MG63 (cell line): ENCODE data around the gene SYNE2. TPM values are rescaled to one million over a fixed set of nuclear protein-coding genes. Genes with fewer than 3 reads are reported as not detected.
A peak's percentile ranks its signal among the peaks of the same experiment; 100 is the strongest.
"Not testable (repeated sequence)": the region's sequence is repeated elsewhere in the genome, so short reads cannot be mapped to it uniquely, and the experiment has no call there.

Source experiments
- DNase-seq: peaks from one replicate; pipeline ENCODE4 v3.0.0-alpha.2; 2020
- H3K27me3 ChIP-seq: fragments of 250-450 bp; sonication (Bioruptor Pico); 2 replicates; pipeline ENCODE4 v1.5.1; 2020; ENCODE audit warnings: mild to moderate bottlenecking, moderate library complexity
- H3K36me3 ChIP-seq: fragments of 250-450 bp; sonication (Bioruptor Pico); 2 replicates; pipeline ENCODE4 v1.5.1; 2020; ENCODE audit warnings: mild to moderate bottlenecking, moderate library complexity
- H3K4me3 ChIP-seq: fragments of 250-450 bp; sonication (Bioruptor Pico); 2 replicates; pipeline ENCODE4 v1.5.1; 2020; ENCODE audit warnings: mild to moderate bottlenecking, moderate library complexity
- H3K9me3 ChIP-seq: fragments of 250-450 bp; sonication (Bioruptor Pico); 2 replicates; pipeline ENCODE4 v1.5.1; 2020; ENCODE audit warnings: mild to moderate bottlenecking, moderate library complexity
- total RNA-seq: library from RNA; depleted of rRNA; stranded (reverse); fragments of >200 nt; shearing (Covaris generic); gene quantifications from 2 replicates; pipeline ENCODE4 v1.2.3, GENCODE V29; 2014; ENCODE audit warnings: low replicate concordance

The SYNE2 gene
- total RNA-seq, 1 experiment from 2014 or later = 2.6 TPM

- no peaks in the 10 kb centered on the region for H3K27me3 ChIP-seq
- no peaks in the 10 kb centered on the region for H3K36me3 ChIP-seq
- H3K9me3 ChIP-seq = no peaks in the 10 kb centered on the region
- no peak overlapping the region for H3K4me3 ChIP-seq
- DNase-seq = no peak
These were observed 172.7 kb downstream of the SYNE2 start for GRCh38 chr14:64025479-64025878.

- H3K27me3 ChIP-seq = no peaks in the 10 kb centered on the region
- no peaks in the 10 kb centered on the region for H3K9me3 ChIP-seq
- DNase-seq = no peak
- no peak overlapping the region for H3K4me3 ChIP-seq
- no peaks in the 10 kb centered on the region for H3K36me3 ChIP-seq
These were observed 173.8 kb downstream of the SYNE2 start for GRCh38 chr14:64026600-64026999.

- no peak for DNase-seq
- Histone ChIP-seq H3K9me3 (no peaks in the 10 kb centered on the region), H3K36me3 (no peaks in the 10 kb centered on the region), H3K4me3 (no peak overlapping the region), H3K27me3 (no peaks in the 10 kb centered on the region)
These were observed 182.3 kb downstream of the SYNE2 start for GRCh38 chr14:64035143-64035542.

GRCh38 chr14:64037869-64038745, 185.3 kb downstream of the SYNE2 start:
- not testable (repeated sequence) for H3K36me3 ChIP-seq, DNase-seq, H3K4me3 ChIP-seq

GRCh38 chr14:64038841-64039542, 186.2 kb downstream of the SYNE2 start:
- no peak for DNase-seq
- Histone ChIP-seq H3K27me3 (no peaks in the 10 kb centered on the region), H3K9me3 (no peaks in the 10 kb centered on the region), H3K36me3 (no peaks in the 10 kb centered on the region), H3K4me3 (no peak overlapping the region)

More at GRCh38 chr14:64037869-64038745, 185.3 kb downstream of the SYNE2 start:
- not testable (repeated sequence) for H3K9me3 ChIP-seq, H3K27me3 ChIP-seq

GRCh38 chr14:64040044-64040443, 187.2 kb downstream of the SYNE2 start:
- Histone ChIP-seq H3K9me3 (no peaks in the 10 kb centered on the region), H3K27me3 (no peaks in the 10 kb centered on the region), H3K36me3 (no peaks in the 10 kb centered on the region), H3K4me3 (no peak overlapping the region)
- no peak for DNase-seq

GRCh38 chr14:64043296-64043695, 190.5 kb downstream of the SYNE2 start:
- H3K4me3 ChIP-seq, H3K36me3 ChIP-seq, DNase-seq, H3K27me3 ChIP-seq, H3K9me3 ChIP-seq: not testable (repeated sequence)

GRCh38 chr14:64045091-64045490, 192.3 kb downstream of the SYNE2 start:
- Histone ChIP-seq H3K27me3 (no peaks in the 10 kb centered on the region), H3K4me3 (no peak overlapping the region), H3K9me3 (no peaks in the 10 kb centered on the region), H3K36me3 (no peaks in the 10 kb centered on the region)
- DNase-seq = no peak

GRCh38 chr14:64049616-64050381, 197.0 kb downstream of the SYNE2 start:
- Histone ChIP-seq H3K9me3 (no peaks in the 10 kb centered on the region), H3K36me3 (no peaks in the 10 kb centered on the region; the same call in 1 of the 2 replicates), H3K27me3 (no peaks in the 10 kb centered on the region), H3K4me3 (no peak overlapping the region)
- no peak for DNase-seq

- H3K36me3 ChIP-seq = no peaks in the 10 kb centered on the region; the same call in 1 of the 2 replicates
- H3K4me3 ChIP-seq = no peak overlapping the region
- peak; percentile 16 for DNase-seq
- no peaks in the 10 kb centered on the region for H3K9me3 ChIP-seq
- no peaks in the 10 kb centered on the region for H3K27me3 ChIP-seq
These were observed 201.2 kb downstream of the SYNE2 start for GRCh38 chr14:64053694-64054669.

- no peaks in the 10 kb centered on the region for H3K27me3 ChIP-seq
- no peak for DNase-seq
- no peaks in the 10 kb centered on the region for H3K9me3 ChIP-seq
- H3K36me3 ChIP-seq = no peaks in the 10 kb centered on the region
- H3K4me3 ChIP-seq = no peak overlapping the region
These were observed 206.8 kb downstream of the SYNE2 start for GRCh38 chr14:64059454-64060198.

- Histone ChIP-seq H3K36me3 (no peaks in the 10 kb centered on the region), H3K4me3 (no peak overlapping the region), H3K9me3 (no peaks in the 10 kb centered on the region), H3K27me3 (no peaks in the 10 kb centered on the region)
- no peak for DNase-seq
These were observed 207.4 kb downstream of the SYNE2 start for GRCh38 chr14:64060199-64060545.

- H3K36me3 ChIP-seq = no peaks in the 10 kb centered on the region
- H3K9me3 ChIP-seq = no peaks in the 10 kb centered on the region
- no peak overlapping the region for H3K4me3 ChIP-seq
- no peaks in the 10 kb centered on the region for H3K27me3 ChIP-seq
- DNase-seq = peak; percentile 4
These were observed 207.9 kb downstream of the SYNE2 start for GRCh38 chr14:64060648-64061096.

GRCh38 chr14:64061115-64061514, 208.3 kb downstream of the SYNE2 start:
- Histone ChIP-seq H3K9me3 (no peaks in the 10 kb centered on the region), H3K4me3 (no peak overlapping the region), H3K36me3 (no peaks in the 10 kb centered on the region), H3K27me3 (no peaks in the 10 kb centered on the region)
- DNase-seq = no peak

GRCh38 chr14:64061706-64062105, 208.9 kb downstream of the SYNE2 start:
- no peaks in the 10 kb centered on the region for H3K9me3 ChIP-seq
- no peak overlapping the region for H3K4me3 ChIP-seq
- H3K36me3 ChIP-seq = no peaks in the 10 kb centered on the region
- H3K27me3 ChIP-seq = no peaks in the 10 kb centered on the region
- no peak for DNase-seq
